OCI-LY1 (cell line): ENCODE measurements around the gene HTN3.
"Not testable (repeated sequence)": the region's sequence is repeated elsewhere in the genome, so short reads cannot be mapped to it uniquely, and the experiment has no call there.

Experiments used
- H2AFZ ChIP-seq: fragments of 200-600 bp; sonication (generic), shearing (Covaris generic); 2 replicates; pipeline ENCODE4 v1.6.0; 2014; ENCODE audit warnings: antibody characterized with exemption, mild to moderate bottlenecking, low read length
- H3F3A ChIP-seq: fragments of 200-600 bp; sonication (generic), shearing (Covaris generic); 2 replicates; pipeline ENCODE4 v1.6.0; 2014; ENCODE audit warnings: mild to moderate bottlenecking, antibody characterized with exemption, low read length, moderate library complexity; ENCODE audit not compliant: insufficient read depth
- H3K27ac ChIP-seq: fragments of 200-600 bp; sonication (generic); 2 replicates; pipeline ENCODE4 v1.5.1; 2014; ENCODE audit warnings: low read length, mixed run types, mild to moderate bottlenecking, low read depth; ENCODE audit not compliant: poor library complexity, severe bottlenecking
- H3K27me3 ChIP-seq: fragments of 200-600 bp; sonication (generic); 2 replicates; pipeline ENCODE4 v1.6.0; 2014; ENCODE audit warnings: antibody characterized with exemption, mild to moderate bottlenecking, low read length, moderate library complexity; ENCODE audit not compliant: insufficient read depth
- H3K36me3 ChIP-seq: fragments of 200-600 bp; sonication (generic); 2 replicates; pipeline ENCODE4 v1.6.1; 2014; ENCODE audit warnings: mild to moderate bottlenecking, antibody characterized with exemption, low read length, moderate library complexity, mixed read lengths; ENCODE audit not compliant: insufficient read depth
- H3K4me1 ChIP-seq: fragments of 200-600 bp; sonication (generic); 2 replicates; pipeline ENCODE4 v1.5.1; 2014; ENCODE audit warnings: mild to moderate bottlenecking, low read length, moderate library complexity; ENCODE audit not compliant: insufficient read depth, severe bottlenecking
- H3K4me2 ChIP-seq: fragments of 200-600 bp; sonication (generic), shearing (Covaris generic); 2 replicates; pipeline ENCODE4 v1.6.1; 2014; ENCODE audit warnings: low read length
- H3K4me3 ChIP-seq: fragments of 200-600 bp; sonication (generic); 2 replicates; pipeline ENCODE4 v1.5.1; 2014; ENCODE audit warnings: low read length, low read depth, mild to moderate bottlenecking, mixed read lengths; ENCODE audit not compliant: poor library complexity, severe bottlenecking
- H3K79me2 ChIP-seq: fragments of 200-600 bp; shearing (Covaris generic); 2 replicates; pipeline ENCODE4 v1.6.1; 2016; ENCODE audit warnings: mixed run types, low read length, mixed read lengths; ENCODE audit not compliant: insufficient read depth
- H3K9ac ChIP-seq: fragments of 200-600 bp; sonication (generic), shearing (Covaris generic); 2 replicates; pipeline ENCODE4 v1.6.1; 2014; ENCODE audit warnings: mild to moderate bottlenecking, low read length, mixed read lengths
- H3K9me2 ChIP-seq: fragments of 200-600 bp; sonication (generic), shearing (Covaris generic); 2 replicates; pipeline ENCODE4 v1.6.1; 2014; ENCODE audit warnings: low read depth, mild to moderate bottlenecking, low read length, mixed read lengths
- H3K9me3 ChIP-seq: fragments of 200-600 bp; shearing (Covaris generic); 2 replicates; pipeline ENCODE4 v1.6.1; 2014; ENCODE audit warnings: low read length, mixed read lengths
- H4K20me1 ChIP-seq: fragments of 200-600 bp; sonication (generic), shearing (Covaris generic); 2 replicates; pipeline ENCODE4 v1.6.0; 2016; ENCODE audit warnings: mild to moderate bottlenecking, low read length; ENCODE audit not compliant: insufficient read depth
- EZH2 ChIP-seq: fragments of 200-600 bp; sonication (generic), shearing (Covaris generic); IDR thresholded peaks from 2 replicates; pipeline ENCODE4 v1.8.0; 2017; ENCODE audit warnings: borderline replicate concordance, mixed run types, mild to moderate bottlenecking, antibody characterized with exemption, low read length, moderate library complexity, mixed read lengths
- TF ChIP-seq, protein P1 (sequence below): fragments of 200-600 bp; sonication (generic), shearing (Covaris generic); IDR thresholded peaks from 2 replicates; pipeline ENCODE4 v1.5.1; 2017; ENCODE audit warnings: mild to moderate bottlenecking, antibody characterized with exemption, low read length, moderate library complexity, mixed read lengths

HTN3 gene

DNA sequence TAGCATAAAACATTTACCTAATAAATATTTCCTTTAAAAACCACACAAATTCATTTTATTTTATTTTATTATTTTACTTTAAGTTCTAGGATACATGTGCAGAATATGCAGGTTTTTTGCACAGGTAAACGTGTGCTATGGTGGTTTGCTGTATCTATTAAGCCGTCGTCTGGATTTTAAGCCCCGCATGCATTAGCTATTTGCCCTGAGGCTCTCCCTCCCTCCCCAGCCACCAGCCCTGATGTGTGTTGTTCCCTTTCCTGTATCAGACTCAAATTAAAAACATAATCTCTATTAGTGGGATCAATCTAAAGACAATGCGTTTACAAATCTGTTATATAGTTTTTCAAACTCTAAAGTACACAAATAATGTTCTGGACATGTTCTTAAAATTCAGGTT is 1.2 kb upstream of the HTN3 start:
- Histone ChIP-seq H3K27ac (no peak overlapping the region), H3K9me3 (no peaks in the 10 kb centered on the region), H3K36me3 (no peaks in the 10 kb centered on the region), H2AFZ (no peak overlapping the region), H3K4me3 (no peak overlapping the region), H3K27me3 (no peaks in the 10 kb centered on the region), H3K4me1 (no peaks in the 10 kb centered on the region), H3K9ac (no peak overlapping the region), H3F3A (no peaks in the 10 kb centered on the region), H3K79me2 (no peaks in the 10 kb centered on the region), H3K4me2 (no peak overlapping the region), H3K9me2 (no peaks in the 10 kb centered on the region), H4K20me1 (no peaks in the 10 kb centered on the region)
- TF ChIP-seq, protein P1, sequence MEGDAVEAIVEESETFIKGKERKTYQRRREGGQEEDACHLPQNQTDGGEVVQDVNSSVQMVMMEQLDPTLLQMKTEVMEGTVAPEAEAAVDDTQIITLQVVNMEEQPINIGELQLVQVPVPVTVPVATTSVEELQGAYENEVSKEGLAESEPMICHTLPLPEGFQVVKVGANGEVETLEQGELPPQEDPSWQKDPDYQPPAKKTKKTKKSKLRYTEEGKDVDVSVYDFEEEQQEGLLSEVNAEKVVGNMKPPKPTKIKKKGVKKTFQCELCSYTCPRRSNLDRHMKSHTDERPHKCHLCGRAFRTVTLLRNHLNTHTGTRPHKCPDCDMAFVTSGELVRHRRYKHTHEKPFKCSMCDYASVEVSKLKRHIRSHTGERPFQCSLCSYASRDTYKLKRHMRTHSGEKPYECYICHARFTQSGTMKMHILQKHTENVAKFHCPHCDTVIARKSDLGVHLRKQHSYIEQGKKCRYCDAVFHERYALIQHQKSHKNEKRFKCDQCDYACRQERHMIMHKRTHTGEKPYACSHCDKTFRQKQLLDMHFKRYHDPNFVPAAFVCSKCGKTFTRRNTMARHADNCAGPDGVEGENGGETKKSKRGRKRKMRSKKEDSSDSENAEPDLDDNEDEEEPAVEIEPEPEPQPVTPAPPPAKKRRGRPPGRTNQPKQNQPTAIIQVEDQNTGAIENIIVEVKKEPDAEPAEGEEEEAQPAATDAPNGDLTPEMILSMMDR, result no peak
- TF ChIP-seq EZH2, result no peak

DNA sequence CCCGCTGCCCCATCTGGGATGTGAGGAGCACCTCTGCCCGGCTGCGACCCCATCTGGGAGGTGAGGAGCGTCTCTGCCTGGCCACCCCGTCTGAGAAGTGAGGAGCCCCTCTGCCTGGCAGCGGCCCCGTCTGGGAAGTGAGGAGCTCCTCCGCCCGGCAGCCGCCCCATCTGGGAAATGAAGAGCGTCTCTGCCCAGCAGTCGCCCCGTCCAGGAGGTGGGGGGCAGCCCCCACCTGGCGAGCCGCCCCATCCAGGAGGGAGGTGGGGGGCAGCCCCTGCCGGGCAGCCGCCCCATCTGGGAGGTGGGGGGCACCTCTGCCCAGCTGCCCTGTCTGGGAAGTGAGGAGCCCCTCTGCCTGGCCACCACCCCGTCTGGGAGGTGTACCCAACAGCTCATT is 9.3 kb downstream of the HTN3 start:
- H3K9ac ChIP-seq, H3K9me3 ChIP-seq, H3K79me2 ChIP-seq, H3K27ac ChIP-seq, H4K20me1 ChIP-seq, H3K9me2 ChIP-seq, H2AFZ ChIP-seq, H3K27me3 ChIP-seq, H3K36me3 ChIP-seq, H3F3A ChIP-seq, H3K4me3 ChIP-seq, H3K4me2 ChIP-seq, H3K4me1 ChIP-seq: not testable (repeated sequence)

DNA sequence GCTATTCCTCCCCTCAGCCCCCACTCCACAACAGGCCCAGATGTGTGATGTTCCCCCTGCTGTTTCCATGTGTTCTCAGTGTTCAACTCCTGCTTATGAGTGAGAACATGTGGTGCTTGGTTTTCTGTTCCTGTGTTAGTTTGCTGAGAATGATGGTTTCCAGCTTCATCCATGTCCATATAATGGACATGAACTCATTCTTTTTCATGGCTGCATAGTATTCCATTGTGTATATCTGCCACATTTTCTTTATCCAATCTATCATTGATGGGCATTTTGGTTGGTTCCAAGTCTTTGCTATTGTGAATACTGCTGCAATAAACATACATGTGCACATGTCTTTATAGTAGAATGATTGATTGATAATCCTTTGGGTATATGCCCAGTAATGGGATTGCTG is 11.7 kb downstream of the HTN3 start:
- H2AFZ ChIP-seq, H3K4me1 ChIP-seq, H3K9me2 ChIP-seq, H3K36me3 ChIP-seq, H3F3A ChIP-seq, H3K27me3 ChIP-seq, H3K9ac ChIP-seq, H3K9me3 ChIP-seq, H3K4me2 ChIP-seq, H3K27ac ChIP-seq, H4K20me1 ChIP-seq, H3K4me3 ChIP-seq, H3K79me2 ChIP-seq: not testable (repeated sequence)

DNA sequence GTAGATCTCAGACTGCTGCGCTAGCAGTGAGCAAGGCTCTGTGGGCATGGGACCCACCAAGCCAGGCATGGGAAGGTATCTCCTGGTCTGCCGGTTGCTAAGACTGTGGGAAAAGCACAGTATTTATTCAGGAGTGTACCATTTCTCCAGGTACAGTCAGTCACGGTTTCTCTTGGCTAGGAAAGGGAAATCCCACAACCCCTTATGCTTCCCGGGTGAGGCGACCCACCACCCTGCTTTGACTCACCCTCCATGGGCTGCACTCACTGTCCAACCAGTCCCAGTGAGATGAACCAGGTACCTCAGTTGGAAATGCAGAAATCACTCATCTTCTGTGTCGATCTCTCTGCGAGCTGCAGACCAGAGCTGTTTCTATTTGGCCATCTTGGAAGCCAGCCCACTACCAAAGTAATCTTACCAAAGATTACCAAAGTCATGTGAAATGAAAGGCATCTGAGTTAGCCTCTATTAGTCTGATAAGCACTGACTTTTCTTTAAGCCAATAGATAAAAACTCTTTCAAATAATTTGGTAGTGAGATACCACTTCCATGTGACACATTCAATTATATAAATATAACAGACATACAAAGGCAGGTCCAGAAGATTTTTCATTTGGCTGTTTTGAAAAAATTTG is 13.5 kb downstream of the HTN3 start:
- no peak overlapping the region for H3K4me2 ChIP-seq
- no peaks in the 10 kb centered on the region for H3K36me3 ChIP-seq
- H3K9me2 ChIP-seq, result no peaks in the 10 kb centered on the region
- H3K79me2 ChIP-seq, result no peaks in the 10 kb centered on the region
- no peaks in the 10 kb centered on the region for H3K27me3 ChIP-seq
- no peaks in the 10 kb centered on the region for H4K20me1 ChIP-seq
- H3K27ac ChIP-seq, result no peak overlapping the region
- no peaks in the 10 kb centered on the region for H3K4me1 ChIP-seq
- H3K4me3 ChIP-seq, result no peak overlapping the region
- no peak overlapping the region for H3K9ac ChIP-seq
- H2AFZ ChIP-seq, result no peak overlapping the region
- TF ChIP-seq EZH2, result no peak
- TF ChIP-seq, protein P1, result no peak
- H3K9me3 ChIP-seq, result no peaks in the 10 kb centered on the region
- no peaks in the 10 kb centered on the region for H3F3A ChIP-seq

DNA sequence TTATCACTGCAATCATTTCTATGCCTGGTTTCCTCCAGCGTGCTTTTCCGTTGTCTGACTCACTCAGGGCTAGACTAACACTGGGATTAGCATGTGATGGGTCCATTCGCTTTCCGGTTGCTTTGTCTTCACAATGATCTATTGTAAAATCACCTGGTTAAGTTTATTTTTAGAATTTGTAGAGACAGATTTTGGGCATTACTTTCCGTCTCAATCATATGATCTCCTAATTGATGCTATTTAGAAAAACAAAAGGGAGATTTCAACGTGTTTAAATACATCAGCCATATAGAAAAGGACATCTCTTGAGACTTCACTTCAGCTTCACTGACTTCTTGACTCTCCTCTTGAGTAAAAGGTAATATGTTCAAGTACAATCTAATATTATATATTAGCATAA is 21.9 kb downstream of the HTN3 start, which contains the start of gene HTN1:
HTN1 (plus strand) TSS at position 301 of the 400 bp plus-strand sequence. CDS start 2,639 bp downstream, outside the sequence.
- not testable (repeated sequence) for H3K27ac ChIP-seq, H3K9me3 ChIP-seq, H3K9me2 ChIP-seq, H3K9ac ChIP-seq, H3F3A ChIP-seq, H3K27me3 ChIP-seq, H2AFZ ChIP-seq, H3K4me1 ChIP-seq, H3K79me2 ChIP-seq, H3K4me2 ChIP-seq, H4K20me1 ChIP-seq, H3K36me3 ChIP-seq, H3K4me3 ChIP-seq

DNA sequence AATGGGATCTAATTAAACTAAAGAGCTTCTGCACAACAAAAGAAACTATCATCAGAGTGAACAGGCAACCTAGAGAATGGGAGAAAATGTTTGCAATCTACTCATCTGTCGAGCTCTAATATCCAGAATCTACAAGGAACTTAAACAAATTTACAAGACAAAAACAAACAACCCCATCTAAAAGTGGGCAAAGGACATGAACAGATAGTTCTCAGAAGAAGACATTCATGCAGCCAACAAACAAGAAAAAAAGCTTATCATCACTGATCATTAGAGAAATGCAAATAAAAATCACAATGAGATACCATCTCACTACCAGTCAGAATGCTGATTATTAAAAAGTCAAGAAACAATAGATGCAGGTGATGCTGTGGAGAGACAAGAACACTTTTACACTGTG is 28.3 kb downstream of the HTN3 start:
- H3F3A ChIP-seq, H3K27ac ChIP-seq, H3K9me3 ChIP-seq, H2AFZ ChIP-seq, H3K9me2 ChIP-seq, H3K27me3 ChIP-seq, H3K36me3 ChIP-seq, H3K4me1 ChIP-seq, H3K4me3 ChIP-seq, H3K4me2 ChIP-seq, H3K9ac ChIP-seq, H4K20me1 ChIP-seq, H3K79me2 ChIP-seq: not testable (repeated sequence)
